Caco-2 (cell line): ENCODE data around the gene CEP131. TPM values are rescaled to one million over a fixed set of nuclear protein-coding genes. Genes with fewer than 3 reads are reported as not detected.

Experiments
- BruUV-seq: library from RNA; stranded (reverse); fragments of 400-500 nt; replicated peaks from 2 replicates; lab custom pipeline; 2021; lab: Mats Ljungman, UMichigan
- CTCF ChIA-PET: fragments of 300-600 bp; sonication (Branson Sonifier 250); formaldehyde crosslinking; loops from one replicate; lab custom pipeline; 2022; ENCODE audit warnings: antibody characterized with exemption; lab: Charles Lee
- POLR2A ChIA-PET: fragments of 300-600 bp; sonication (Branson Sonifier 250); formaldehyde crosslinking; loops from one replicate; lab custom pipeline; 2022; ENCODE audit warnings: antibody characterized with exemption; lab: Charles Lee
- DNase-seq, 2 experiments: peaks; one replicate each; pipeline versions ENCODE4 v3.0.0 to v3.0.0-alpha.2; 2020 to 2022
- H3K27me3 ChIP-seq: replicated peaks from 2 replicates; pipeline ENCODE4 v1.6.0; 2011; ENCODE audit warnings: low read length; ENCODE audit not compliant: control insufficient read depth, insufficient read depth
- H3K36me3 ChIP-seq: 2 replicates; pipeline ENCODE4 v1.5.1; 2011; ENCODE audit warnings: low read length; ENCODE audit not compliant: control insufficient read depth, insufficient read depth
- H3K4me1 ChIP-seq: fragments of 250-450 bp; sonication (Bioruptor Pico); 2 replicates; pipeline ENCODE4 v1.5.1; 2020; ENCODE audit warnings: mild to moderate bottlenecking
- H3K4me3 ChIP-seq: 2 replicates; pipeline ENCODE4 v1.5.1; 2011; ENCODE audit warnings: low read depth, mild to moderate bottlenecking, control low read depth, low read length
- H3K9me3 ChIP-seq: fragments of 250-450 bp; sonication (Bioruptor Pico); 2 replicates; pipeline ENCODE4 v1.5.1; 2020; ENCODE audit warnings: mild to moderate bottlenecking, moderate library complexity
- H3K27ac Mint-ChIP-seq: one replicate; pipeline ENCODE4 v1.8.0; 2022; ENCODE audit warnings: mixed read lengths; ENCODE audit not compliant: unreplicated experiment
- H3K27me3 Mint-ChIP-seq: one replicate; pipeline ENCODE4 v1.8.0; 2022; ENCODE audit warnings: mixed read lengths; ENCODE audit not compliant: insufficient read depth, unreplicated experiment
- H3K36me3 Mint-ChIP-seq: one replicate; pipeline ENCODE4 v1.8.0; 2022; ENCODE audit warnings: mild to moderate bottlenecking, mixed read lengths; ENCODE audit not compliant: insufficient read depth, unreplicated experiment
- H3K4me1 Mint-ChIP-seq: one replicate; pipeline ENCODE4 v1.8.0; 2022; ENCODE audit warnings: low read depth, mixed read lengths; ENCODE audit not compliant: unreplicated experiment
- H3K4me3 Mint-ChIP-seq: one replicate; pipeline ENCODE4 v1.8.0; 2022; ENCODE audit warnings: mild to moderate bottlenecking, moderate library complexity, mixed read lengths; ENCODE audit not compliant: unreplicated experiment
- H3K9me3 Mint-ChIP-seq: one replicate; pipeline ENCODE4 v1.8.0; 2022; ENCODE audit warnings: mixed read lengths; ENCODE audit not compliant: unreplicated experiment
- intact Hi-C: fragments of 100-400 bp; cut with micrococcal nuclease; formaldehyde crosslinking; loops from one replicate; pipeline ENCODE4 v1.10.0; 2022; ENCODE audit not compliant: unreplicated experiment
- total RNA-seq: library from RNA; stranded (reverse); gene quantifications from 2 replicates; pipeline ENCODE4 v1.2.3, GENCODE V29; 2022
- TF ChIP-seq, protein P1 (sequence below), 2 experiments: fragments of 200-600 bp in 1 of 2; IDR thresholded peaks; 1 replicate in 1 of 2; 2 replicates in 1 of 2; pipeline versions ENCODE4 v1.5.1 to v1.8.0; 2011 to 2022; ENCODE audit warnings: antibody characterized with exemption in 1 of 2, control low read depth in 1 of 2, inconsistent platforms in 1 of 2, low read depth in 1 of 2, low read length in 1 of 2, mild to moderate bottlenecking in 1 of 2, moderate library complexity in 1 of 2; ENCODE audit not compliant: insufficient read depth in 1 of 2, severe bottlenecking in 1 of 2, unreplicated experiment in 1 of 2

CEP131 gene
- total RNA-seq, 1 experiment from 2014 or later = 28.4 TPM

DNA sequence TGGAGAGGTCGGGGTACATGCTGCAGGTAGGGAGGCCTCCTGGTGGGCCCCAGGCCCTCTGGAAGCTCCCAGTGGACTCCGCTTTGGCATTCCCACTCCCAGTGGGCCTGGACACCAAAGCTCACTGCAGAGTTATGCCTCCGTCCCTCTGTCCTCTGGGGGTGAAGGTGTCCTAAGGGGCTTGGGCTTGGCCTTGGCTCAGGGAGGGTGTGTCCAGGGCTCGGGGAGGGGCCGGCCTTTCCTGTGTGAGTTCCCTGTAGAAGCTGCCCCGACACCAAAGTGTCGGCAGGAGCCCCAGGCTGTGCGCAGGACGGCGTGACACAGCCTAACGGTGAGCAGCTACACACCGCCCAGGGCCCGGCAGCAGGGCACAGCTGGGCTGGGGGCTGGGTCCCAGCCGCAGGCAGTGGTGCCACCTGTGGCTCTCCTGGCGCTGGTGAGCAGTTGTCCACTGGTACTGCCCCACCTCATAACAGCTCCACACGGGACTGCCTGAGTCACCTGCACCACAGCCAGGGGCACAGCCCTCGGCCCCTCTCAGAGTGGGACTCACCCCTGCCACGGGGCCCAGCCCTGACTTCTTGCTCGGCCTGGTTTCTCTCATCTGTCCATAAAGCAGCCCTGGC lies 10.0 kb upstream of the CEP131 start:
- DNase-seq = no peak
- Mint-ChIP-seq H3K36me3 (peaks cover 30% of the 10 kb centered on the region), H3K27ac (no peak overlapping the region), H3K4me1 (peaks cover 13% of the 10 kb centered on the region), H3K27me3 (no peaks in the 10 kb centered on the region), H3K4me3 (no peak overlapping the region), H3K9me3 (no peaks in the 10 kb centered on the region)
- no TSS peak for BruUV-seq
- no peak overlapping the region for H3K4me3 ChIP-seq
- ChIA-PET CTCF (no interaction called here), POLR2A (no interaction called here)
- intact Hi-C loops = no loop called here
- TF ChIP-seq, protein P1, sequence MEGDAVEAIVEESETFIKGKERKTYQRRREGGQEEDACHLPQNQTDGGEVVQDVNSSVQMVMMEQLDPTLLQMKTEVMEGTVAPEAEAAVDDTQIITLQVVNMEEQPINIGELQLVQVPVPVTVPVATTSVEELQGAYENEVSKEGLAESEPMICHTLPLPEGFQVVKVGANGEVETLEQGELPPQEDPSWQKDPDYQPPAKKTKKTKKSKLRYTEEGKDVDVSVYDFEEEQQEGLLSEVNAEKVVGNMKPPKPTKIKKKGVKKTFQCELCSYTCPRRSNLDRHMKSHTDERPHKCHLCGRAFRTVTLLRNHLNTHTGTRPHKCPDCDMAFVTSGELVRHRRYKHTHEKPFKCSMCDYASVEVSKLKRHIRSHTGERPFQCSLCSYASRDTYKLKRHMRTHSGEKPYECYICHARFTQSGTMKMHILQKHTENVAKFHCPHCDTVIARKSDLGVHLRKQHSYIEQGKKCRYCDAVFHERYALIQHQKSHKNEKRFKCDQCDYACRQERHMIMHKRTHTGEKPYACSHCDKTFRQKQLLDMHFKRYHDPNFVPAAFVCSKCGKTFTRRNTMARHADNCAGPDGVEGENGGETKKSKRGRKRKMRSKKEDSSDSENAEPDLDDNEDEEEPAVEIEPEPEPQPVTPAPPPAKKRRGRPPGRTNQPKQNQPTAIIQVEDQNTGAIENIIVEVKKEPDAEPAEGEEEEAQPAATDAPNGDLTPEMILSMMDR (IDR thresholded peaks at IDR 0.05; ENCODE audit: insufficient read depth in 1 of 2, low read depth in 1 of 2, low read length in 1 of 2, severe bottlenecking in 1 of 2, unreplicated experiment in 1 of 2) = no peak
- no peaks in the 10 kb centered on the region for H3K9me3 ChIP-seq
- no peaks in the 10 kb centered on the region for H3K27me3 ChIP-seq
- H3K36me3 ChIP-seq = peaks cover 5% of the 10 kb centered on the region
- H3K4me1 ChIP-seq = peaks cover 26% of the 10 kb centered on the region

DNA sequence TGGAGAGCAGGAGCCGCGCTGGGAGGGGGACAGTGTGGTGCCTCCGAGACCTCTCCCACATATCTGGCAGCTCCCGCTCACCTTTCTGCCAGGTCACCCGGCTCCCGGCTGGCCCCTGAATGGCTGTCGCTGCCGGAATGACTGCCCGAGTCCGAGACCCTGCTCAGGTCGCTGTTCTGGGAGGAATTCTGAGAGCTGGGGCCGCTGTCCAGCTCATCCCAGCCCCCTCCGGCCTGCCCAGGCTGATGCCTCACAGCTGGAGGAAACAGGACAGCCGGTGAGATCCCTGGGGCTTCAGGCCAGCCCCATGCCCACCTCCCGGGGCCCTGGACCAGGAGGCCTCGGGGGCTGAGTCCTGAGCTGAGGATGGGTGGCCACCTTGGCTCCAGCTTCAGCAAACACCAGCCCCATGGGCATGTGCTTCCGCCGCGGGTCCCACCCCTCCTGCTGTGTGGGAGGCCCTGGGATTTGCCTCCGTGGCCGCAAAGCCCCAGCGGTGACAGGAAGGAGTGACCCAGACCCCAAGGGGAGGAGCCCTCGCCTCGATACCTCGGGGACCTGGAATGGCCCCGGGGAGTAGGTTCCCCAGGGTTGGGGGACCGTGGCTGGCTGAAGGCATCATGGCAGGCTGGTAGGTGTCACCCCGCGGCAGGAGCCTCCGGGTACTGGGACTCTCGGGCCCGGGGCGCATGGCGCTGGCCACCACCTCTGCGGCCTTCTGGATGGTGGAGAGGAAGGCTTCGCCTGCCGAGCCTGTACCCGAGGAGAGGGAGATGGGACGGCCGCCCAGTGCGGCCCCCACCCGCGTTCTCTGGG lies 9.2 kb upstream of the CEP131 start:
- Histone ChIP-seq H3K4me3 (no peak overlapping the region), H3K36me3 (peaks cover 5% of the 10 kb centered on the region), H3K4me1 (peaks cover 25% of the 10 kb centered on the region), H3K9me3 (0 out of 2 replicates have a peak, but pooled peaks cover 2% of the 10 kb centered on the region), H3K27me3 (no peaks in the 10 kb centered on the region)
- Mint-ChIP-seq H3K4me1 (peaks cover 13% of the 10 kb centered on the region), H3K4me3 (no peak overlapping the region), H3K27me3 (no peaks in the 10 kb centered on the region), H3K27ac (no peak overlapping the region), H3K9me3 (no peaks in the 10 kb centered on the region), H3K36me3 (peaks cover 30% of the 10 kb centered on the region)
- POLR2A ChIA-PET = no interaction called here
- CTCF ChIA-PET = no interaction called here
- TF ChIP-seq, protein P1 (IDR thresholded peaks at IDR 0.05; ENCODE audit: insufficient read depth in 1 of 2, low read depth in 1 of 2, low read length in 1 of 2, severe bottlenecking in 1 of 2, unreplicated experiment in 1 of 2) = no peak
- BruUV-seq = no TSS peak
- intact Hi-C loops = no loop called here
- DNase-seq = no peak

DNA sequence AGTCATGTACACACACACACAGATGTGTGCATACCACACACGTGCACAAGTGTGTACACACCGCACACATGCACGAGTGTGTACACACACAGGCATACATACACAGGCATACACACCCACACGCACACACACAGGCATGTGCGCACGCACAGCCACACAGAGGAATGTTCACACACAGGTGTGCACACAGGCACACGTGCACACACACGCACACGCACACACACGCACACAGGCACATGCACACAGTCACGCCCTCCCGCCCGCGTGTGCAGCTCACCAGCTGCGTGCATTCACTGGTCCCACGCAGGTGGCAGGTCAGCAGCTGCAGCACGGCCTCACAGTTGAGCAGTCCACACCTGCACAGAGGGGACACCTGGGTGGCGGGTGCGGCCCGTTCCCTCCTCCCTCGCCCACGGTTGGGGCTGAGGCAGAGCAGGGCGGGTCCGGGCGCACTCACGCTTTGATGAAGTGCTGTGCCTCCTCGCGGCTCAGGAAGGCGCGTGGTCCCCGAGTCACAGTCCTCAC lies 8.4 kb upstream of the CEP131 start:
- peaks cover 30% of the 10 kb centered on the region for H3K36me3 Mint-ChIP-seq
- TF ChIP-seq, protein P1 (IDR thresholded peaks at IDR 0.05; ENCODE audit: insufficient read depth in 1 of 2, low read depth in 1 of 2, low read length in 1 of 2, severe bottlenecking in 1 of 2, unreplicated experiment in 1 of 2) = no peak
- no peaks in the 10 kb centered on the region for H3K9me3 Mint-ChIP-seq
- H3K27me3 ChIP-seq = no peaks in the 10 kb centered on the region
- 0 out of 2 replicates have a peak, but pooled peaks cover 3% of the 10 kb centered on the region for H3K9me3 ChIP-seq
- peaks cover 13% of the 10 kb centered on the region for H3K4me1 Mint-ChIP-seq
- no peak overlapping the region for H3K4me3 ChIP-seq
- no peaks in the 10 kb centered on the region for H3K27me3 Mint-ChIP-seq
- H3K4me1 ChIP-seq = peaks cover 25% of the 10 kb centered on the region
- no peak overlapping the region for H3K27ac Mint-ChIP-seq
- no TSS peak for BruUV-seq
- no peak for DNase-seq
- ChIA-PET CTCF (interaction anchor here (1.3 kb wide), 1 partner anchor 88 kb away, joined by 3 read pairs; no protein-coding TSS in a partner anchor), POLR2A (no interaction called here)
- H3K4me3 Mint-ChIP-seq = no peak overlapping the region
- intact Hi-C loops = no loop called here
- H3K36me3 ChIP-seq = peaks cover 5% of the 10 kb centered on the region
